SU-DHL-6 (cell line): ENCODE results near the gene DMD.

Experiments
- H2AFZ ChIP-seq: fragments of 200-600 bp; sonication (generic); 2 replicates; pipeline ENCODE4 v1.6.1; 2014; ENCODE audit warnings: low read depth, mild to moderate bottlenecking, moderate library complexity, mixed read lengths, antibody characterized with exemption, low read length; ENCODE audit not compliant: severe bottlenecking
- H3F3A ChIP-seq: fragments of 200-600 bp; shearing (Covaris generic); 2 replicates; pipeline ENCODE4 v1.6.0; 2016; ENCODE audit warnings: antibody characterized with exemption, mild to moderate bottlenecking; ENCODE audit not compliant: insufficient read depth
- H3K27ac ChIP-seq: fragments of 200-600 bp; sonication (generic); 2 replicates; pipeline ENCODE4 v1.5.1; 2016; ENCODE audit warnings: low read depth, mild to moderate bottlenecking, low read length, moderate library complexity, mixed read lengths
- H3K27me3 ChIP-seq: fragments of 200-600 bp; sonication (generic), shearing (Covaris generic); 2 replicates; pipeline ENCODE4 v1.6.0; 2014; ENCODE audit warnings: mild to moderate bottlenecking, low read length
- H3K36me3 ChIP-seq: fragments of 200-600 bp; sonication (generic); 2 replicates; pipeline ENCODE4 v1.6.1; 2014; ENCODE audit warnings: mild to moderate bottlenecking, low read length, mixed read lengths
- H3K4me2 ChIP-seq: fragments of 300-600, 200-600 bp; shearing (Covaris generic), sonication (generic); 2 replicates; pipeline ENCODE4 v1.6.0; 2014; ENCODE audit warnings: low read length, low read depth, mild to moderate bottlenecking; ENCODE audit not compliant: poor library complexity, severe bottlenecking
- H3K4me3 ChIP-seq: fragments of 200-600 bp; sonication (generic); 2 replicates; pipeline ENCODE4 v1.5.1; 2014; ENCODE audit warnings: antibody characterized with exemption, low read length, mild to moderate bottlenecking, mixed read lengths; ENCODE audit not compliant: insufficient read depth, poor library complexity, severe bottlenecking
- H3K79me2 ChIP-seq: fragments of 200-600 bp; sonication (generic); 2 replicates; pipeline ENCODE4 v1.6.1; 2014; ENCODE audit warnings: mild to moderate bottlenecking, low read length, moderate library complexity; ENCODE audit not compliant: insufficient read depth
- H3K9ac ChIP-seq: fragments of 200-600 bp; sonication (generic); 2 replicates; pipeline ENCODE4 v1.7.0; 2014; ENCODE audit warnings: mild to moderate bottlenecking, low read length
- H3K9me2 ChIP-seq: fragments of 200-600 bp; sonication (generic); replicated peaks from 2 replicates; pipeline ENCODE4 v1.6.1; 2014; ENCODE audit warnings: low read length; ENCODE audit not compliant: insufficient read depth
- H3K9me3 ChIP-seq: fragments of 200-600 bp; sonication (generic); 2 replicates; pipeline ENCODE4 v1.6.1; 2014; ENCODE audit warnings: low read length, mixed read lengths; ENCODE audit not compliant: insufficient read depth
- H4K20me1 ChIP-seq: fragments of 200-600 bp; sonication (generic); 2 replicates; pipeline ENCODE4 v1.6.1; 2014; ENCODE audit warnings: low read depth, mild to moderate bottlenecking, antibody characterized with exemption, low read length, moderate library complexity, mixed read lengths
- CTCF ChIP-seq: fragments of 200-600 bp; sonication (generic); IDR thresholded peaks from one replicate; pipeline ENCODE4 v1.5.1; 2017; ENCODE audit warnings: antibody characterized with exemption, mild to moderate bottlenecking, low read length, moderate library complexity; ENCODE audit not compliant: insufficient read depth, poor library complexity, severe bottlenecking
- EZH2phosphoT487 ChIP-seq: fragments of 200-600 bp; sonication (generic), shearing (Covaris generic); conservative IDR thresholded peaks from 2 replicates; pipeline ENCODE4 v1.6.1; 2018; ENCODE audit warnings: mild to moderate bottlenecking, antibody characterized with exemption, low read length, moderate library complexity, mixed read lengths

DMD gene

GRCh38 chrX:33211356-33212260, at the start of gene DMD:
Gene DMD, minus strand, starts transcription at chrX:33211549. Its CDS starts 237 bp downstream, at chrX:33211312.
- H4K20me1 ChIP-seq, result no peaks in the 10 kb centered on the region
- H2AFZ ChIP-seq, result no peak within 1 kb of the TSS
- H3F3A ChIP-seq, result no peaks in the 10 kb centered on the region

GRCh38 chrX:33252306-33252825, 41.0 kb upstream of the DMD start:
- H3K79me2 ChIP-seq, result no peaks in the 10 kb centered on the region
- no peak overlapping the region for H3K27ac ChIP-seq
- no peaks in the 10 kb centered on the region for H3F3A ChIP-seq
- no peaks in the 10 kb centered on the region for H3K9me3 ChIP-seq
- peak overlapping the region; percentile 24; the same call in 1 of the 2 replicates for H3K9ac ChIP-seq
- peak overlapping the region; percentile 72 for H2AFZ ChIP-seq
- H3K4me2 ChIP-seq, result peak overlapping the region; percentile 62
- H3K36me3 ChIP-seq, result no peaks in the 10 kb centered on the region
- no peak overlapping the region for H3K4me3 ChIP-seq
- H4K20me1 ChIP-seq, result no peaks in the 10 kb centered on the region
- no peak for TF ChIP-seq CTCF
- no peak for TF ChIP-seq EZH2phosphoT487
- H3K27me3 ChIP-seq, result no peaks in the 10 kb centered on the region
- H3K9me2 ChIP-seq, result no peaks in the 10 kb centered on the region

More at GRCh38 chrX:33211356-33212260, at the start of gene DMD:
- no peaks in the 10 kb centered on the region for H3K27me3 ChIP-seq
- H3K9me2 ChIP-seq, result no peaks in the 10 kb centered on the region
- H3K36me3 ChIP-seq, result no peaks in the 10 kb centered on the region
- no peak within 1 kb of the TSS for H3K4me3 ChIP-seq
- no peak within 1 kb of the TSS for H3K27ac ChIP-seq
- no peaks in the 10 kb centered on the region for H3K79me2 ChIP-seq
- H3K9ac ChIP-seq, result no peak within 1 kb of the TSS
- H3K4me2 ChIP-seq, result no peak within 1 kb of the TSS
- TF ChIP-seq CTCF, result no peak
- TF ChIP-seq EZH2phosphoT487, result no peak
- H3K9me3 ChIP-seq, result no peaks in the 10 kb centered on the region

DNA sequence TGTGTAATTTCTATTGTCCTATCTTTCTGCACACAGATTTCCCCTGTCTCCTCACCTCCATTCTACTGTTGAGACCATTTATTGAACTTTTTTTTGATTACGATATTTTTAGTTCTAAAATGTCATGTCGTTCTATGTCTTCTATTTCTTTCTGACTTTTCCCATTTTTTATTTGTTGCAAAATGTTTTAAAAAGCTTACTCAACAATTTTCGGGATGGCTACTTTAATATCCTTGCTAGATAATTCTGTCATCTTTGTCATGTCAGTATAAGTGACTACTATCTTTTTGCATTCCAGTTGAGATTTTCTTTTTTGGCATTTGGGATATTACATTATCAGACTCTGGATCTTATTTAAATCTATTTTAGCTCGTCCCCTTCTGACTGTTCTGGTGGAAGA, 7.5 kb upstream of the DMD start:
- H2AFZ ChIP-seq, result no peak overlapping the region
- H4K20me1 ChIP-seq, result no peaks in the 10 kb centered on the region
- H3K36me3 ChIP-seq, result no peaks in the 10 kb centered on the region
- no peaks in the 10 kb centered on the region for H3K27me3 ChIP-seq
- H3K79me2 ChIP-seq, result no peaks in the 10 kb centered on the region
- no peak overlapping the region for H3K9ac ChIP-seq
- no peaks in the 10 kb centered on the region for H3F3A ChIP-seq
- no peak for TF ChIP-seq EZH2phosphoT487
- no peak for TF ChIP-seq CTCF
- no peak overlapping the region for H3K4me3 ChIP-seq
- H3K4me2 ChIP-seq, result no peak overlapping the region
- H3K27ac ChIP-seq, result no peak overlapping the region
- H3K9me2 ChIP-seq, result no peaks in the 10 kb centered on the region
- H3K9me3 ChIP-seq, result no peaks in the 10 kb centered on the region
